ENCODE measurements around the gene DUS1L.

Gene DUS1L

DNA sequence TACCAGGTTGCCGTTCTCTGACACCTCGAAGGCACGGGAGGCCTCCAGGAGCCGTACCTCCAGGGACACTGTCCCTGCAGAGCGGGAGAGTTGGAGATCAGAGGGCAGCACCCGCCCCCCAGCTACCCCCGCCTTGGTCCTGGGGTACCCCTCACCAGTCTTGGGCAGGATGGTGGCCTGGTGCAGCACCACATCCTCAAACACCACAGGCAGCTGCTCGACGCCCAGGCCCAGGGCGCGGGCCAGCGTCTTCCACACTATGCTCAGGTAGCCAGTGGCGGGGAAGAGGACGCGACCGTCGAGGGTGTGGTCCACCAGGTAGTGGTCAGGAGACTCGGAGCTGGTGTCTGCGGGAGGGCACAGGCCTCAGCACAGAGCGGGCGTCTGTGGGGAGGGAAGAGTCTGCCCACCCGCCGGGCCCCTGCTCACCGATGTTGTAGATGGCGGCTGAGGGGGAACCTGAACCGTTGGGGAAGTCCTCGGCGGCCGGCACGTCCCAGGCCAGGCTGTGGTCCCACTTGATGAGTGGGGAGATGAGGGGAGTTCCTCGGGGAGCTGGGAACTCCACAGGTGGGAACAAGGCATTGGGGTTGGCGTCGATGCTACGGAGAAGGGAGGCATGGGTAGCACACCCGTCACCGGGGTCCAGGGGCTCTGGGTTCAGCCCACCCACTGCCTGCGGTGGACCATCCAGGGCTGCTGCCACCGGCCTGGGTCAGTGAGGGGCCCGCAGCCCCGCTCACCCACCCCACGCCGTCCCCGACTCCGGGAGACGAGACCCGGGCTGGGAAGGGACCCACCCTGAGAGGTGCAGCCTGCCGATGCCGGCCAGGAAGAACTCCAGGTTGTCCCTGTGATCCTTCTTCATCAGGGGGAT, 22.6 kb upstream of the DUS1L start:
- DNase-seq (ENCODE audit: low read depth): no peak

DNA sequence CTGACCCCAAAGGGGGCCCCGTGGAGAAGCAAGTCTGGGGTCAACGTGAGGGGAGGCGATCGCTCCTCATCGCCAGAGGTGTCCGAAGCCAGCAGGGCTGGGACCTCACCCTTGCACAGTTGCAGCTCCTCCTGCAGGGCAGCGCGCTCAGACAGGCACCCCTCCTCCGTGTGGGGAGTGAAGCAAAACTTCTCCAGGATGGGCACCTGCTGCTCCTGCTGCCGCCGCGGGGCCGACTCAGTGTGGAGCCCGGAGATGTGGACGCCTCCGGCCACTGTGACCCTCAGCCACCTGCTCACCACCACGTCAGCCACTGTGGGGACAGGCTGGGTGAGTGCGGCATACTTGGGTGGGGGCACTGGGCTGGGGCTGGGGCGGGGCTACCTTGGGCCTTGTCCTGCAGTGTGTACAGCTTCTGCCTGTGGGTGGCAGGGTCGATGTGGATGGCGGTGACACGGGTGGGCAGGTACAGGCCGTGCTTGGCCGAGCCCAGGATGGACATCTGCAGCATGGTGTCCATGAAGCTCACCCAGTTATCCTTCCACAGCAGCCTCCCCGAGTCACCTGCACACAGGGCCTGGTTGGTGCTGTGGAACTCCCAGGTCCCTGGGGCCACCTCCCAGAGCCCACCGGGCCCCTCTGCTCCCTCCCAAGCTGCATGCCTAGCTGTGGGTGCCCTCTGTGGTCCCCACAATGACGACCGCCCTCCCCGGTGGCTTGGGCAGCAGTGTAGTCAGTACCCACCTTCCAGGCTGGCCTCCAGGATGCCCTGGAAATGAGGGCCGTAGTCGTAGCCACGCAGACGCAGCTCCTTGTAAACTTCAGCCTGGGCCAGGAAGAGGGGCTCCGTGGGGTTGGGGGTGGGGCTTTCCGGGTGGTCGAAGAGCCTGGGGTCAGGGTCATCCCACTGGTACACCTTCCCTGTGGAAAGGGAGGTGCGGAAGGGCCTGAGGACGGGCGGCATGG, 21.6 kb upstream of the DUS1L start:
- no peak for DNase-seq (ENCODE audit: low read depth)

DNA sequence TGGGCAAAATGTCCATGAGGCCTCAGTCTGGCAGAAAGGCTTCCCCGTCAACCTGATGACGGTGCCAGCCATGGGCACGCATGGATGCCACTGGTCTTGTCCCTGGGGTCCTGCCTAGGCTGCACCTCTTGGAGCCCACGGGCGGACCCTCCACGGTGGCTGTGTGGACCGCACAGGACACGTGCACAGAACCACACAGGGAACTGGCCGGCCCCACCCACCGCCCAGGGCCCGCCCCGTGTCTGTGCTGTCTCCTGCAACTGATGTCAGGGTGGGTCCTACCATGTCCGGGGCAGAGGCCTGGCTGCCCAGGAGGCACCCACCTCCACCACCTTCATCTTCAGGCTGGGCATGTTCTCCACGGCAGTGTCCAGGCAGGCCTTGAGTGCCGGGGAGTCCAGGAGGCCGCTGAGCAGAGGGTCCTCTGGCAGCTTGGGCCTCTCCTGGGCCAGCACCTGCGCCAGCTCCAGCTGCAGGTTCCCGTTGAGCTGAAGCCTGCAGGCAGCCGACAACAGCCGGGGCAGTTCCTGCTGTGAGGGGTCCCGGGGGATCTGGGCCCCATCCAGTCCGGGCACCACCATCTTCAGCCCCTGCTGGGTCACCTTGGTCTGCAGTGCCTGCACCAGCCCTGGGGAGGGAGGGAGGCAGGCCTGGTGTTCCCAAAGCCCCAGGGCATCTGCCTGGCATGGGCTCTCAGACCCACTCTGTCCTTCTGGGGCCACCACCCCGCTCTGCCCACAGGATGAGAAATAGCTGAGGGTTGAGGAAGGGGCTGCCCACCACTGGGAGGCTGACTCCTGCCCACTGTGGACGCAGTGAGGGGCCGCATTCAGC, 20.5 kb upstream of the DUS1L start:
- no peak for DNase-seq (ENCODE audit: low read depth)

DNA sequence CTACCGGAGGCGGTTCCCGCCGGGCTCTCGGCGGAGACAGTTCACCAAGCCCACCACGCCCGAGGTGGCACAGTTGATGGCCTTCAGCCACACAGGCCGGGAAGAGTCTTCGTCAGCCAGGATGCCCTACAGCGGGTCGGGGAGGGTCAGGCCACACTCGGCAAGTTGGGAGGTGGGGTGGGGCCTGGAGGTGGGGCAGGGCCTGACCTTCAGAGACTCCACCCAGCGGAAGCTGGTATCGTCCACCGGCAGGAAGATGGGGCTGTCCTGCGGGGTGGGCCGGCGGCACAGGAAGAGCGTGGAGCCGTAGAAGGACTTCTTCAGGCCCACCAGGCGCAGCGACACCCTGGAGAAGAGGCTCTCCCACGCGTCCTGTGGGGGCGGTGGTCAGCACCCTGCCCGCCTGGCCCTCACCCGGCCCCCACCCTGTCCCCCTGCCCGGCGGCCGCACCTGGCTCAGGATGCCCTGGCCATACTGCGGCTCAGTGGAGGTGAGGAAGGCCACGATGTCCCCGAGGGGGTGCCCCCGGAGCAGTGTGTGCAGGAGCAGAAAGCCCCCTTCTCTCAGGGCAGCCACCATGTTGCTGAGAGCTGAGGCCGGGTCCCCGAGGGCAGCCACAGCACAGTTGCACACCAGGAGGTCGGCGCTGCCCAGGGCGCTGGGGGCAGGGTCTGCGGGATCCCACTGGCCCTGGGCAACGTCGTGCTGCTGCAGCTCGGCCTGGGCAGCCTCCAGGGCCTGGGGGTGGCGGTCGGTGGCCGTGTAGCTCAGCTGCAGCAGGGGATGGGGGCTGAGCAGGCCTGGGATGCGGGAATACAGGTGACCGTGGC, 19.6 kb upstream of the DUS1L start:
- no peak for DNase-seq (ENCODE audit: low read depth)

DNA sequence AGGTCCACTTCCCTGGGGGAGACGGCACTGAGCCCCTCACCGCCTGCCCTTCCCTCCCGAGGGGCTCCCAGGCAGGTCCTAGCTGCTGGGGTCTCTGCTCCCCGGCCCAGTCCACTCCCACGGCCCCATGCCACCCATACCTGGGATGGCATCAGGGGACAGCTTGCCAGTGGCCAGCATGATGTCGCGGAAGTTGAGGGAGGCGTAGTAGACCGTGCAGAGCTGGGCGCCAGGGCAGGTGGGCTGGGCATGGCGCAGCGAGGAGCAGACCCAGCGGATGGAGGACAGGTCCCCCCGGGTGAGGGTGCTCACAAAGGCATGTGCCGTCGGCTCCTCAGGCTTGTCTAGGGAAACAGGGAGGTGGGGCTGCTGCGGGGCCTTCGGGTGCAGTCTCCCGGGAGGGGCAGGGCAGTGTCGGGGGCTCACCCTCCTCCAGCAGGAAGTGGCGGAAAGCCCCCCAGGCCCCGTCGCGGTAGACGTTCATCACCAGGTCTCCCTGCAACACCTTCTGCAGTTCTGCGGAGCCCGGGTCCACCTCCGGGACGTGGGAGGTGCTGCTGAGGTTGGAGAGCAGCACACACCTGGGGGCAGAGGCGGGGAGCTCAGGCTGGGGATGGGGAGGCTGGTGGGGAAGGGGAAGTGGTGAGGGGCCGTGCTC, 18.9 kb upstream of the DUS1L start:
- no peak for DNase-seq (ENCODE audit: low read depth)

DNA sequence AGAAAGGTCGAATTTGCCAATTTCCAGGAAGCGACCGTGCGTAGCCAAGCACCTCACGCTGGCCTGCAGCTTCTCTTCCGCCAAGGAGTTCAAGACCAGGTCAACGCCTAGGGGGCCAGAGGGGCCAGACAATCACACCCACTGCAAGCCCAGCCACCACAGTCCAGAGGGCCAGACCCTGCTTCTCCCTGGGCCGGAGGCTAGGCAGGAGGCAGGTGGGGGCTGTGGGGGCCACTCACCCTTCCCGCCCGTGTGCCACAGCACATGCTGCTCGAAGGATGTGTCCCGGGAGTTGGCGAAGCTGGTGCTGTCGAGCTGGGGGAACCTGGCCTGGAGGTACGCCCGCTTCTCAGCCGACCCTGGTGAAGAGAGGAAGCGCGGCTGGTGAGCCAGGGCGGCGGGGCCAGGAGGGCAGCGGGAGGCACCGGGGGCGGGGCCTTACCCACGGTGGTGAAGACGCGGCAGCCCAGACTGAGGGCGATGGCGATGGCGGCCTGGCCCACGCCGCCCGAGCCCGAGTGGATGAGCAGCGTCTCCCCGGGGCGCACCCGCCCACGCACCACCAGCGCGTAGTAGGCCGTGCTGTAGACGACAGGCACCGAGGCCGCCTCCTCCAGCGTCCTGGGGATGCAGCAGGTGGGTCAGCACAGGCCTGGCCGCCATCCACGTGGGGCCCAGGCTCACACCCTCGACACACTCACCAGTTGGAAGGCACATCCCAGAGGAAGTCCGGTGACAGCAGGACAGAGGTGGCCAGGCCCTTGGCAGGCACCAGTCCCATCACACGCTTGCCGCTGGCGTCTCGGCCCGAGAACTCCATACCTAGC, 18.1 kb upstream of the DUS1L start:
- no peak for DNase-seq (ENCODE audit: low read depth)

DNA sequence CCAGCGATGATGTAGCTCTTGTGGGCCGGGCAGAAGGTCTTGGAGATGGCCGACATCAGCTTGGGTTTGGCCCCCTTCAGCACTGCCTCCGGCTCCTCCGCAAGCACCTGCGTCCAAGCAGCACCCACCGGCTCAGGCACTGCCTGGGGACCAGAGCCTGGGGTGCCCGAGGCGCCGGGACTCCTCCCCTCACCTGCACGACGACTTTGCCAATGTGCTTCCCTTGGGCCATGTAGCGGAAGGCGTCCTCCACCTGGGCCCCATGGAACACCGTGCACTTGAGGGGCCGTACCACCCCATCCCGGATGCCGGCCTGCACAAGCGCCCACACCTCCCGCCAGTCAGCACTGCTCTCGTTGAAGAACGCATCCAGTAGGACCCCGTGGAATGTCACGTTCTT, 17.4 kb upstream of the DUS1L start:
- no peak for DNase-seq (ENCODE audit: low read depth)

DNA sequence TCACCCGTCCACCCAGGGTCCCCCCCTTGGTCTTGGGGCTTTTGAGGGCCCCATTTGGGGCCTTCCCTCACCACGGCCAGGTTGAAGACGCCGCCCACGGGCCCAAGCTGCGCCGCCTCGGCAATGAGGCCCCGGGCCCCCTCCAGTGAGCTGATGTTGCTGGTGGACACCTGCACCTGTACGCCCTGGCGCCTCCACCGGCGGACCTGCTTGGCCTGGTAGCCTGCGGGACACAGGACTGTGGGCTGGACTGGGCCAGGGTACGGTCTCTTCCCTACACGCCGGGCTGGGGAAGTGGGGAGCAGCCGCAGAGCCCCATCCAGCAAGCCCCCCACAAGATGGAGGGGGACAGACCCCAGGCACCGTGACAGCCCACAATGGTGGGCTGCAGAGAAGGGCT, 16.9 kb upstream of the DUS1L start:
- no peak for DNase-seq (ENCODE audit: low read depth)

DNA sequence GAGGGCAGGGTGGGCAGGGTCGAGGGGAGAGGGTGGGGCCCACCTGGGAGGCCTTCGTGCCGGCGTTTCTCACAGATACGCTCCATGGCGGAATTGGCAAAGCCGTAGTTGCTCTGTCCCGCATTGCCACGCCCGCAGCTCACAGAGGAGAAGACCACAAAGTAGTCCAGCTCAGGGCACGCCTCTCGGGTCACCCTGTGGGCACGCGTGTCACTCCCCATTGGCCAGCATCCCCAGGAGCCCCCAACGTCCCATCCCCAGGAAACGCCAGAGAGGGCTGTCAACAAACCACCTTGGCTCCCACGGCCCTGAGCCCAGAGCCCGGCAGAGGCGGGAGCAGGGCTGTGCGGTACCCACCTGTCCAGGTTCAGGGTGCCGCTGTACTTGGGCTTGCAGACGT, 16.4 kb upstream of the DUS1L start:
- no peak for DNase-seq (ENCODE audit: low read depth)

DNA sequence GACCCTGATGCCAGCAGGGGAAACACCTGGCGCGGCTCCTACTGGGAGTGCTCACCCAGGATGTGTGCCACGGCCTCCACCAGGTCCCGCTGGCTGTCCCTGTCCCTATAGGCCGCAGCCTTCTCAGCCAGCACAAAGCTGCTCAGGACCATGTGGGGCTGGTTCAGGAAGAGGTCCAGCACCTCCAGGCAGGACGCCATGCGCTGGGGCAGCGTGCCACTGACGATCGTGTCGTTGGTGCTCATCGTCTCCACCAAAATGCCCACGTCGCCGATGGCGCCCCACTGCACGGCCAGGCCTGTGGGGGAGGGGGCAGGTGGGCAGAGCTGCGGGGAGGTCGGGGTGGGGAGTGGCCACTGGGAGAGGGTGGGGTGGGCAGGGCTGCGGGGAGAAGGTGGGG, 15.9 kb upstream of the DUS1L start:
- DNase-seq (ENCODE audit: low read depth): no peak

DNA sequence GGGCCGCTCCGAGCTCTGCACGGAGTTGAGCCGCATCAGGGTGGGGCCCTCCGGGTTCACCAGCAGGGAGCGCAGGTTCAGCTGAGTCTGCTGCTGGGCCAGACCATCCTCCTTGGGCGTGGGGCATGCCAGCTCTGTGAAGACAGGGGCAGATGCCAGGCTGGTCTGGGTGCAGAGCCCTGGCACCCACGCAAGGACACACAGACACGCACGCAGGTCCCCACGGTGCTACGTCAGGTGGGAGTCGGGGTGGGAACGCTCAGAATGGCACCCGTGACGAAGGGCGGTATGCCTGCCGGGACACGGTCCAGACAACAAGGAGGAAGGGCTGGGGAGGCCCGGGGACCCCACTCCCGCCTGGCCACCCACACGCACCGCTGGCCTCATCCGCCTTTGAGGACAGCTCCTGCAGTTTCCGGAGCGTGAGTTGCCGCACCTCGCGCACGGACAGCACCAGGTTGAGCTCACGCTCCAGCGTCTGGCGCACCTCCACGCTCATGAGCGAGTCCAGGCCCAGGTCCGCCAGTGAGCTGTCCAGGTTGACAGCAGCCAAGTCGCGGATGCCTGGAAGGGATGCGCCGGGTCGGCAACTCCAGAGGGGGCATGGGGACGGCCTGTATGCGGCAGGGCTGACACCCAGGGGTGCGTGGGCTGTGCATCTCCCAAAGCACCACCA, 15.3 kb upstream of the DUS1L start:
- no peak for DNase-seq (ENCODE audit: low read depth)

DNA sequence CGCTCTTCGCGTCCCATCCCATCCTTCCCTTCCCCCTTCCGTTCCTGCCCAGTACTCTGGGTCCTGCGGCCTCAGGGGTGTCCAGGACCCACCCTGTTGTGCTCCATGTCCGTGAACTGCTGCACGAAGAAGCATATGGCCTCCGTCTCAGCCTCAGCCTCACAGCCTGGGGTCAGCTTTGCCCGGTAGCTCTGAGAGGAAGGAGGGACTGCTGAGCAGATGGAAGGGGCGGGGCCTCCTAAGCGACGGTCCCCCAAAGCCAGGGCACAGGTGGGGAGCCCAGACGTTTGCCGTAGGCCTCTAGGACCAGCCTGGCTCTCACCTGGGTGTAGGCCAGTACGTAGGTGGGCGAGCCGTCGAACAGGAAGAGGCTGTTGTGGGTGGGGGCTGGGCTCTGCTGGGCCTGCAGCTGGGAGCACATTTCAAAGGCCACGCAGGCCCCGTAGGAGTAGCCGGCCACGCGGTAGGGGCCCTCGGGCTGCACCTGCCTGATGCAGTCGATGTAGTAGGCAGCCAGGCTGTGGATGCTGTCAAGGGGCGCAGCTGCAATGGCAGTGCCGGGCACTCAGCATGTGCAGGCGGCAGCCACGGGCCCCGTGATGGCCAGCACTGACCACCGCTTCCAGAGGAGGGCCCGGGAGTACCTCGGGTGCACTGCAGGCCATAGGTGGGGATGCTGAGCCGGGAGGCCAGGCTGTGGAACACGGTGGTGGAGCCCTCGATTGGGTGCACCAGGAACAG, 14.6 kb upstream of the DUS1L start:
- no peak for DNase-seq (ENCODE audit: low read depth)

DNA sequence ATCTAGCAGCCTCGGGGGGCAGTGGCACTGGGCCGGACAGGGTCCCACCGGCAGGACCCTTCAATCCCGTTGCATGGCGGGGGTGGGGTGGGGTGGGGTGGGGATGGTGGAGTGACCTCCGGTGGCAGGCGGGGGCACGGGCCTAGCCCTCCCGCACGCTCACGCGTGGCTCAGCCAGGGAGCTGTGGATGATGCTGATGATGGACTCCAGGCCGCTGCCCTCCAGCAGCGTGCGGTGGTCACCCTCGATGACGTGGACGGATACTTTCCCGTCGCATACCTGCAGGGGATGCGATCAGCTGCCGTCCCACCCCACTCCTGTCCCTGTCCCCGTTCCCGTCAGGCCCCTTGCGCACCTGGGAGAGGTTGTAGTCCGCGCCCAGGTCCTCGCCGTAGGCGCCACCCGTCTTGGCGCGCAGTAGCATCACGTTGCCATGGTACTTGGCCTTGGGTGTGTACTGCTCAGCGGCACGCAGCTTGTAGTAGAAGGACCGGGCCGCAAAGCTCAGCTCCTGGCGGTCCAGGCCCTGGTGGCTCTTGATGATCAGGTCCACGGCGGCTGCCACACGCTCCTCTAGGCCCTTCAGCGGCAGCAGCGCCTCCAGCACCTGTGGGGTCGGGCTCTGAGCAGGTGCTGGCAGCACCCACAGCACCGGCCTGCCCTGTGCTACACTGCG, 13.5 kb upstream of the DUS1L start:
- no peak for DNase-seq (ENCODE audit: low read depth)

DNA sequence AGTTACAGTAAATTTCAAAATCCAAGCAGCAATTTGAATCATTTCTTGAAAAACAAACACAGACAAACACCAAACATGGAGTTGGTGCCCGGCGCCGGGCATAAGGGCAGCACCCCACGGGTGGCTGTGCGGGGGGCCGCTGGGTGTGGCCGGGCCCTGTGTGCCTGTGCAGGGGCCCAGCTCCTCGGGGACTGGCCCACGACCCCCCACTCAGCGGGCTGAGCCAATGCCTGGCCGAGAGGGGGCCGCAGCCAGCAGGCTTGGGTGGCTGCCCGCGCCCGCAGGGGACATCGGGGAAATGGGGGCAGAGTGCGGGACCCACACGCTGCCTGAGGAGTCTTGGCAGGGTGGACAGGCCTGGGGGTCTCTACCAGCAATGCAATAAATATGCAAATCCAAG, 12.8 kb upstream of the DUS1L start:
- no peak for DNase-seq (ENCODE audit: low read depth)

DNA sequence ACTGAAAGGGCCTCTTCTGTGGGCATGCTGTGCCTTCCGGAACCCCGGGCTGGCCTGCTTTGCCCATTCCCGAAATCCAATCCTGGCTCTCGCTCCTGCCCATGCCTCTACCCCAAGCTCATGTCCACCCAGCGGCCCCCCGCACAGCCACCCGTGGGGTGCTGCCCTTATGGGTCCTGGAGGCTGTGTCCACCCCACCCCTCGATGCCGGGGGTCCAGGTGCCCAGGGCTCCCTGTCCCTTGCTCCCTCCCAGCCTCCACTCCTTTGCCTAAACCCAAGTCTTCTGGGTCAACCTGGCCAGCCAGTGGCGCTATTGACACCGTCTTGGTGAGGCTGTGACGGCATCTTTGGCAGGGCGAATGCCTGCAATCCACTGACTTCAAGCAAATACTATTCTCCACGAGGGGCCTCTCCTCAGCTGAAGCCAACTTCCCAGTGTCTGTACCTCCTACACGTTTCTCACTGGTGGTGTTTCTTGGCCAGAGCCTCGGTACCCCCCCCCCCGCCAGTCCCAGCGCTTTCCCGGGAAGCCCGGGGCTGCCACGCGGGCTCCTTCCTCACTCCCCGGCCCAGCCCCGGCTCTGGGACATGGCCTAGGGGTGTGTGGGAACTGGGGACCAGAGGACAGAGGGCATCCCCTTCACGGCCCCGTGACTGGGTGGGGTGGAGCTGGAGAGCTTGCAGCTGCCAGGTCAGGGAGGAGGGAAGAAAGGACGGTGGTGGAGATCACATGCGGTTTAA, 12.2 kb upstream of the DUS1L start:
- DNase-seq (ENCODE audit: low read depth): no peak

DNA sequence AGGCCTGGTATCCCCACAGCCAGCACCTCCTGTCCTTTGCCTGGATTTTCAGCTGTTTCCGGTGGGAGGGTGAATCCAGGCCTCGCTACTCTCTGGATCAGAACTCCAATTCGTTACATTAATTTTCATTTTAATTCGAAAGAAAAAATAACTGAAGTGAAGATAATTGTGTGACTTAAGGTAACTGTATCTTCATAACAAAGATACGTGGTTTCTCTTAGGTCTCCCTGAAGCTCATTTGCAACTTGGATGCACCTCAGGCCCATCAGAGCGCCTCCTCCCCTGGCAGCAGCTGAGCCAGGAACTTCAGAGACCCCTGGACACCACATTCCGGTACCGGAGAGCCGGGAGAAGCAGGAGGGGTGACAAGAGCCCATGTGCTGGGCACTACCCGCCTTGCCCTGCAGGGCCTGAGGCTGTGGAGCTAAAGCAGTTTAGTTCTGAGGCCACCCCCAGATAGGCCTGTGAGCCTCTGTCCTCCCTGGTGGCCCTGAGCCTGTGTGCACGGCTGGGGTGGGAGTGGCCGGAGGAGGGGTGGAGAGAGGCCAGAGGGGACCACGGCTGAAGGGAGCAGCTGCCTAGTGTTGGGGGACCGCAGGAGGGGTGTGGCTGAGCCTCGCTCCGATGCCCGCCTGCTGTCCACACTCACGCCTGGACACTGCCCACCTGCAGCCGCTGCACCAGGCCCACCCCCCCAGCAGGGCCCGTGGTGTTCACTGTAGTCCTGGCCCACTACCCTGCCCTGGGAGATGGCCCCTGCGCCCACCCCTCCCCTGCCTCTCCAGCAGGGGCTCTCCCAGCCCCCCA, 11.4 kb upstream of the DUS1L start:
- no peak for DNase-seq (ENCODE audit: low read depth)

Data from GM04503 (cell line).